Testis (tissue), 2 donors: Measurements from ENCODE around the gene MDFIC.

Source experiments
- CTCF ChIP-seq, 3 experiments: fragments of 450-650 bp in 2 of 3; fragments of 200-600 bp in 1 of 3; sonication (generic) in 1 of 3; IDR thresholded peaks; one replicate each; pipeline ENCODE4 v1.5.1; 2016 to 2019; ENCODE audit warnings: antibody characterized with exemption in 3 of 3, mild to moderate bottlenecking in 2 of 3, moderate library complexity in 1 of 3
- POLR2A ChIP-seq: fragments of 450-650 bp; IDR thresholded peaks from one replicate; pipeline ENCODE4 v1.6.1; 2017; ENCODE audit warnings: antibody characterized with exemption, mild to moderate bottlenecking, moderate library complexity

GRCh38 chr7:114933658-114934057 is 11.8 kb downstream of the MDFIC start:
- TF ChIP-seq POLR2A (no peak), CTCF (IDR thresholded peaks at IDR 0.05) (no peak)
